Stimulated activated CD4-positive, alpha-beta T cell treated with anti-CD3 and anti-CD28 coated beads, Interleukin-12 subunit alpha, Interleukin-12 subunit beta, amount 100 ng/mL, for 4 hours (primary cell): Measurements from ENCODE around the gene SLC25A42.
"Not testable (repeated sequence)": the region's sequence is repeated elsewhere in the genome, so short reads cannot be mapped to it uniquely, and the experiment has no call there.

ENCODE experiments used
- DNase-seq: peaks from one replicate; pipeline ENCODE4 v3.0.0-alpha.2; 2020

Gene SLC25A42, protein sequence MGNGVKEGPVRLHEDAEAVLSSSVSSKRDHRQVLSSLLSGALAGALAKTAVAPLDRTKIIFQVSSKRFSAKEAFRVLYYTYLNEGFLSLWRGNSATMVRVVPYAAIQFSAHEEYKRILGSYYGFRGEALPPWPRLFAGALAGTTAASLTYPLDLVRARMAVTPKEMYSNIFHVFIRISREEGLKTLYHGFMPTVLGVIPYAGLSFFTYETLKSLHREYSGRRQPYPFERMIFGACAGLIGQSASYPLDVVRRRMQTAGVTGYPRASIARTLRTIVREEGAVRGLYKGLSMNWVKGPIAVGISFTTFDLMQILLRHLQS

DNA sequence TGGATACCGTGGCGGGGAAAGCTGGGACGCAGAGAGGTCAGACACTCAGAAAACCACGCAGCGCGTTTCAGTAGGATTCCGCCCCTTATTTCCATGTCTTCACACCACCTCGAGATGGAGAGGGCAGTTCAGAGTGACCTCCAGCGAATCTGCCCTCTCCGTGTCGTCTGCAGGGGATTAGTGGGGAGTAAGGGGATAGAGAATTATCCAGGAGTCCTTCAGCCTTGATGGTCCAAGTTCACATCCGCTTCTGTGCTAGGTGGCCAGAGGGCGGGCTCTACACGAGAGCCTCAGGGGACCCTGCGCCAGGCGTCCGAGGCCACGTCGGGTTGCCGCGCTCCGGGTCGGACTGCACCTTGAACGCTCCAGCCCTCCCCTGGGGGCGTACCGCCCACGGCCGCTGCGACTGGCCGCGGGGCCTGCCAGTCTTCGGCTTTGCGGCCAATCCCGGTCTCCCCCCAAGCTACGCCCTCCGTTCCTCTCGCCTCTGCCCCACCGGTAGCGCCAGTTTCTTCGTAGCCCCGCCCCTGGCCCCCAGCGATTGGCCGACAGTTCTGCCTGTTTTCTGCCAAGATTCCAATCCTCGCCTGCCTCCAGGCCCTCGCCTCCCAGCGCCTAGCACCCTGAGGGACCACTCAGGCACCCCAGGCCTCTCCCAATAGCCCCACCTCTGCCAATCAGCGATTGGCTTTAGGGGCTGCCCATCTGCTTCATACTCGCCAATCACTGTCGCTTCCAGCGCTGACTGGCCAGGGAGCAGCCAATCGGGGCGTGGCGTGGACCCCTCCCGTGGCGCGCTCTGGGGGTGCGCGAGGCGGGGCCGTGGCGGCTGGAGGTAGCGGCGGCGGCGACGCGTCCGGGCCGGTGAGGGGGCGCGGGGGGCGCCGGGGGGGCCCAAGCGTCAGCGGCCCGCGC lies at the start of gene SLC25A42:
Gene SLC25A42 (plus strand): TSS at position 812 of the 915 bp plus-strand sequence. CDS start 32,131 bp downstream, outside the sequence.
- DNase-seq = peak; percentile 96

- DNase-seq = no peak
Measured at GRCh38 chr19:19021115-19021514, 42.7 kb upstream of the SLC25A42 start.

DNA sequence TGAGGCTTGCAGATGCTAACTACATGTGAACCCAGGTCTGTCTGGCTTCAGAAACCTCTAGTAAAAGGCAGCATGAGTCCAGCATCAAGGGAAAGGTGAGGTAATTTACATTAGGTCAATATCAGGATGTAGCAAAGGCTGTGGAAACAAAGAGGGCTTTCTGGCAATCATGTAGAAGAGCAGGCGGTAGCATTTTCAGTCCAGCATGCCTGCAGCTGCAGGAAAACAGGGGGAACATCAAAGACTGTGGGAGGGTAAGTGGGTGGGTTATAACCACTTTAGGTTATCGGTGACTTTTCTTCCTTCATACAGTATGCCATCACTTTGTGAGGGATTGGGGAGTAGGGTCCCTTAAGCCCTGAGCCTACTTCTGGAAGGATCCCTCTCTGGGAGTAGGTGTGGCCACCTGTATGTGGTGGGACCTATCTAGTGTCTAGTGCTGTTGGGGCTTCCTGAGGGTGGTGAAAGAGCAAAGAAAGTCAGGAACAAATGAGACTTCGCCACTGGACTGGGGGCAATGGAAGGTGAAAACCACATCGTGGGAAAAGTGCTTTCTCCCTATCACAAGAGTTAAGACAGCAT lies 41.3 kb upstream of the SLC25A42 start:
- DNase-seq = no peak

DNA sequence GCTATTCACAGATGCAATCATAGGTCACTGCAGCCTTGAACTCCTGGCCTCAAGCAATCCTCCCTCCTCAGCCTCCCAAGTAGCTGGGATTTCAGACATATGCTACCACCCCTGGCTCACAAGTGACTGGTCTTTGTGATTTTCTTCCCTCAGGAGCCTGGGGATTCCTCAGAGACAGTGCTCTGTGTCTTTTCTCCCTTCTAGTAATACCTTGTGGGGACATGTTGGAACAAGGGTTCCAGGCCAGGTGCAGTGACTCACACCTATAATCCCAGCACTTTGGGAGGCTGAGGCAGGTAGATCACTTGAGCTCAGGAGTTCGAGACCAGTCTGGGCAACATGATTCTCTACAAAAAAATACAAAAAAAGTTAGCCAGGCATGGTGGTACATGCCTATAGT lies 40.4 kb upstream of the SLC25A42 start:
- DNase-seq = not testable (repeated sequence)

GRCh38 chr19:19025861-19026260 lies 37.9 kb upstream of the SLC25A42 start:
- no peak for DNase-seq

DNA sequence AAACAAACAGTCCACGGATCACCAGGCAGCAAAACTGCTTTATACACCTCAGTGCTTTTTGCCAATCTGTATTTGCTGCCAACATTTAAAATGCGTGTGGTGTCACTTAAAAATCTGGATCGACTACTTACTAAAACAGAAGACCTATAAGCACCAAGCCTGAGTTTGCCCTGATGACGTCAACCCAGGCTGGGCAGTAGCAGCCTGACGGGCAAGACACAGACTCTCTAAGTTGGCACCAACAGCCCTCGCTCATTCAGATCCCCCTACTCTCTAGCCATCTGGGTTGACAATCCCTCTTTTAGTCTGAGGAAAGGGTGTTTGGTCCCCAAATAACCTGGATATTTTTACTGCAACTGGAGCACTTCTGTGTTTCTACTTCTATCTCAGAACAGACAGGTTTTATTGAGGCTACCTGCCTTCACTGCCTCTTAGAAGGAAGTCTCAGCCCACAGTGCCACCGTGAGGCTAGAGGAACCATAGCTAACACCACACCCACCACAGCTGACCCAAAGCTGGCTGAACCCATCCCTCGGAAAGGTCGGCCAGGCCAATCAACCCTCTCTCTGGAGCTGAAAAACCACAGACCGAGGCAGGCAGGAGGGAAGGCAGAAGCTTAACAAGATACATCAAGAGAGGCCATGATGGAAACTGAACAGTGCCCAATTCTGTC lies 37.4 kb upstream of the SLC25A42 start:
- DNase-seq = no peak

DNA sequence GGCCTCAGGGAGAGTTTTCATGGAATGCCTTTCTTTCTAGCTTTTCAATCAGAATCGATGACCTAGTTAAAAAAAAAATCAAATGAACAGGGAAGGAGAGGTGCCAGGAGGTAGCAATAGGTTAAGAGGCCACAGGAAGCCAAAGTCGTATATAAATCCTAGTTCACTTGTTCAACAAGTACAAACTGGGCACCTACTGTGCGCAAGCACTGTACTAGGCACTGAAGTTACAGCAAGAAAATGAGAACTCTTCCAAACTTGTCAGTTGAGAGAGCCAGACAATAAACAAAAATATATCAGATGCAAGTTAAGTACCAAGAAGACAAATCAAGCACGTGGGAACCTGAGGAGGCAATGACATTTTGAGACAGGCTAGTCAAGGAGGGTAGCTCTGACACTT lies 36.6 kb upstream of the SLC25A42 start:
- DNase-seq = no peak

- DNase-seq = no peak
Measured at GRCh38 chr19:19028526-19028925, 35.3 kb upstream of the SLC25A42 start.

- DNase-seq = no peak
Measured at GRCh38 chr19:19031891-19032290, 31.9 kb upstream of the SLC25A42 start.

DNA sequence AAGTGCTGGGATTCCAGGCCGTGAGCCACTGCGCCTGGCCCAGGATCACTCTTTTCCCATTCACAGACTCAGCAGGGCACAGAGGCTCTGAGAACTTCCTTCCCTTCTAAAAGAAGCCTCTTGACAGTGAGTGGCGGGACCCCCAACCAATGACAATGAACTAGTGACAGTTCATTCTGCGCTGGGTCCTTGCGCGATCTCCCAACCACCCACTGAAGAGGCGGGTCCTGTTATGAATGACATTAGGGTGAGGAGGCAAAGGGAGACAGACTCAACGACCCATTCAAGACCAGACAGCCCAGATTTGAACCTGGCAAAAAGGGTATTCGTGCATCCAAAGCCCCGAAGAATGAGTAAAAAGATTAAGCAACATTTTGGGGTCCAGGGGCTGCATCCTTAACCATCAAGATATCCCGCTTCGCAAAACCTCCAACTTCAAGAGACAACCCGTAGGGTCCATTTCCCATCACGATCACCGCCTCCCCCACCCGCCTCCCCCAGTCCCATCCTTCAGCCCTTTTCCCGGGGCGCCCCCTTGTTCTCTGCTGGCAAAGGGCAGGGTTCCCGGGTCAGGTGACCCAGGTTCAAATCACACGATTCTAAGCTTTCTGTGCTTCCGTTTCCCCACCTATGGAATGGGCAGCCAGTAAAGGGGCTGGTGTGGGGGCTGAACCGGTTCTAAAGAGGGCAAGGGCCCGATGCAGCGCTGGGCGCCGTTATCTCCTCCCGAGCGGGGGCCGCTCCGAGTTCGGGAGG lies 31.2 kb upstream of the SLC25A42 start:
- DNase-seq = peak; percentile 74

GRCh38 chr19:19033176-19033425 lies 30.7 kb upstream of the SLC25A42 start:
- no peak for DNase-seq

- DNase-seq = peak; percentile 86
Measured at GRCh38 chr19:19033426-19034203, 30.2 kb upstream of the SLC25A42 start, which contains the start of the genes ARMC6 and SUGP2. Gene ARMC6, plus strand, starts transcription at chr19:19033603. Its CDS starts 607 bp downstream, at chr19:19034210. Gene SUGP2, minus strand, starts transcription at chr19:19033517. Its CDS starts 2,446 bp downstream, at chr19:19031071.

DNA sequence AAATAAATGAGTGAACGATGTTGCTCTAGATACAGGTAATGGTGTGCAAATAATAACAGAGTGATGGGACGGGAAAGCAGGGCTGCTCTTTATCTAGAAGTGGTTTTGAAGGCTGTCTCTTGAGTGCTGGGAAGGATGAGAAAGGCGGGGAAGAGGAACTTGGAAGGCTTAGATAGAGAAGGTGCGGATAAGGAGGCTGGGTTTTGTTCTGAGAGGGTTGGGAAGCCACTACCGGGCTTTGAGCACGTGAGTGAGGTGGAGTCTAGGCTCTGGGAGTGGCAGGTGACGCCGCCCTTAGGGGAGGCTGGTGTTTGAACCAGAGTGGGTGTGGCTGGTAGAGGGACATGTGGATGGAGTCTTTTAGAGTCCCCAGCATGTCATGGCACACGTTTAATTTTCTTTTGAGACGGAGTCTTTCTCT lies 29.6 kb upstream of the SLC25A42 start:
- peak; percentile 65 for DNase-seq

GRCh38 chr19:19039901-19040300 lies 23.9 kb upstream of the SLC25A42 start:
- DNase-seq = no peak

GRCh38 chr19:19040417-19040816 lies 23.4 kb upstream of the SLC25A42 start:
- no peak for DNase-seq

- DNase-seq = no peak
Measured at GRCh38 chr19:19042732-19043280, 21.0 kb upstream of the SLC25A42 start.

GRCh38 chr19:19043481-19043880 lies 20.3 kb upstream of the SLC25A42 start:
- DNase-seq = no peak

DNA sequence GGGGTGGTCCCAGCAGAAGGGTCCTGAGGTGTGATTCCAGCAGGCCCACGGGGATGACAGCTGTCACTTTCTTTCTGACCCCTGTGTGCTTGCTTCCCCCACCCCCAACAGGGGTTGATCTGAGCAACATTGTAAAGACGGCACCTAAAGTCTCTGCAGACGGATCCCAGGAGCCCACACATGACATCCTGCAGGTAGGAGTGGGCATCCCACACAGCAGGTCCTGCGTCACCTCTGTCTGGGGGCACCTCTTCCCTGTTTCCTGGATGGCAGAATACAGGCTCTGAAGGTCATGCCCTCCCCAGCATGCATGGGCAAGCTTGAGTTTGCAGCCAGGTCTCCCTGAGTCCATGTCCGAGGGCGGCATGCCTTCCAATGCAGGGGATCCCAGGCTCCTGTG lies 19.9 kb upstream of the SLC25A42 start:
- DNase-seq = no peak

DNA sequence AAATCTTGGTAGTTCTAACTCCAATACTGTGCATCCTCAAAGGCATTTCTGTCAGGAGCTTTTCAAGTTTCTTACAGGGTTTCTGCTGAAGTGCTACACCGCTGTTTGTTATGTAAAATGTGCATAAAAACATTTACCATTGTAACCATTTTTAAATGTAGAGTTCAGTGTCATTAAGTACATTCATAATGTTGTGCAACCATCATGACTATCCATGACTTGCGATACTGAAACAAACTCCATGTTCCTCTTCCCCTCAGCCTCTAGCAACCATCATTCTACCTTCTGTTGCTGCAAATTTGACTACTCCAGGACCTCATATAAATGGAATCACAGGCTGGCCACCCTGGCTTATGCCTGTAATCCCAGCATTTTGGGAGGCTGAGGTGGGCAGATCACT lies 14.4 kb upstream of the SLC25A42 start:
- no peak for DNase-seq

DNA sequence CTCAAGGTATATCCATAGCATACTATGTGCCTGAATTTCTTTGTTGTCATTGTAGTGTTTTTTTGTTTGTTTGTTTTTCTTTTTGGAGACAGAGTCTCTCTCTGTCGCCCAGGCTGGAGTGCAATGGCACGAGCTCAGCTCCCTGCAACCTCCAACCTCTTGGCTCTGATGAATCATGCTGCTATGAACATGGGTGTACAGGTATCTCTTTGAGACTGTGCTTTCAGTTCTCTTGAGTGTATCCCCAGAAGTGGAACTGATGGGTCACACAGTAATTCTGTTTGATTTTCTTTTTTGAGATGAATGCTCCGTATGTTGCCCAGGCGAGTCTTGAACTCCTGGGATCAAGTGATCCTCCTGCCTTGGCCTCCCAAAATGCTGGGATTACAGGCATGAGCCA lies 13.7 kb upstream of the SLC25A42 start:
- no peak for DNase-seq

DNA sequence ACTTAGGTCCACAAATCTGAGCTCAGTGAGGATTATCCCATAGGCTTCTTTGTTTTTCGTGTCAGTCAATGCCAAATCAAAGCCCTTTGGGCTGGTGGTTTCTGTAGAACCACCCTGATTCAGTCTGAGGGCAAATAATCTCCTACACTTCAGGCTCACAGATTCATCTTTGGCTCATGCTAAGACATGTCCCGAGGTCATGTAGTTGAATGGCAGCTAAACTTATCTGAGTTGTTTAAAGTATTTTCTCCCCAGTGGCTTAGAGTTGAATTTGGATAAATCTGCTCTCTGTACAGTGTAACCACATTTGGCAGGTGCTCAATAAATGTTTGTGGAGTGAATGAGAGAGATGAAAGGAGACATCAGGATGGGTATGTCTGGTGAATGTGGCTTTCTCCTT lies 13.1 kb upstream of the SLC25A42 start:
- no peak for DNase-seq
